Measurements from ENCODE around the gene MLANA.
A peak's percentile ranks its signal among the peaks of the same experiment; 100 is the strongest.

MLANA gene

GRCh38 chr9:5868235-5868634 is 22.5 kb upstream of the MLANA start:
- H3K27ac ChIP-seq (ENCODE audit: poor library complexity, severe bottlenecking), result no peak overlapping the region
- no peaks in the 10 kb centered on the region for H3K4me1 ChIP-seq (ENCODE audit: insufficient read depth, poor library complexity, severe bottlenecking)
- no peaks in the 10 kb centered on the region for H3K27me3 ChIP-seq (ENCODE audit: insufficient read depth, poor library complexity, severe bottlenecking)
- DNase-seq (ENCODE audit: low spot score) (no peak), ATAC-seq (ENCODE audit: low read depth) (no peak)
- H3K36me3 ChIP-seq (ENCODE audit: low read depth), result no peaks in the 10 kb centered on the region
- TF ChIP-seq, protein P1, sequence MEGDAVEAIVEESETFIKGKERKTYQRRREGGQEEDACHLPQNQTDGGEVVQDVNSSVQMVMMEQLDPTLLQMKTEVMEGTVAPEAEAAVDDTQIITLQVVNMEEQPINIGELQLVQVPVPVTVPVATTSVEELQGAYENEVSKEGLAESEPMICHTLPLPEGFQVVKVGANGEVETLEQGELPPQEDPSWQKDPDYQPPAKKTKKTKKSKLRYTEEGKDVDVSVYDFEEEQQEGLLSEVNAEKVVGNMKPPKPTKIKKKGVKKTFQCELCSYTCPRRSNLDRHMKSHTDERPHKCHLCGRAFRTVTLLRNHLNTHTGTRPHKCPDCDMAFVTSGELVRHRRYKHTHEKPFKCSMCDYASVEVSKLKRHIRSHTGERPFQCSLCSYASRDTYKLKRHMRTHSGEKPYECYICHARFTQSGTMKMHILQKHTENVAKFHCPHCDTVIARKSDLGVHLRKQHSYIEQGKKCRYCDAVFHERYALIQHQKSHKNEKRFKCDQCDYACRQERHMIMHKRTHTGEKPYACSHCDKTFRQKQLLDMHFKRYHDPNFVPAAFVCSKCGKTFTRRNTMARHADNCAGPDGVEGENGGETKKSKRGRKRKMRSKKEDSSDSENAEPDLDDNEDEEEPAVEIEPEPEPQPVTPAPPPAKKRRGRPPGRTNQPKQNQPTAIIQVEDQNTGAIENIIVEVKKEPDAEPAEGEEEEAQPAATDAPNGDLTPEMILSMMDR (IDR thresholded peaks at IDR 0.05; ENCODE audit: poor library complexity, severe bottlenecking), result no peak
- no peak overlapping the region for H3K4me3 ChIP-seq (ENCODE audit: severe bottlenecking)
- no peaks in the 10 kb centered on the region for H3K9me3 ChIP-seq (ENCODE audit: severe bottlenecking)

DNA sequence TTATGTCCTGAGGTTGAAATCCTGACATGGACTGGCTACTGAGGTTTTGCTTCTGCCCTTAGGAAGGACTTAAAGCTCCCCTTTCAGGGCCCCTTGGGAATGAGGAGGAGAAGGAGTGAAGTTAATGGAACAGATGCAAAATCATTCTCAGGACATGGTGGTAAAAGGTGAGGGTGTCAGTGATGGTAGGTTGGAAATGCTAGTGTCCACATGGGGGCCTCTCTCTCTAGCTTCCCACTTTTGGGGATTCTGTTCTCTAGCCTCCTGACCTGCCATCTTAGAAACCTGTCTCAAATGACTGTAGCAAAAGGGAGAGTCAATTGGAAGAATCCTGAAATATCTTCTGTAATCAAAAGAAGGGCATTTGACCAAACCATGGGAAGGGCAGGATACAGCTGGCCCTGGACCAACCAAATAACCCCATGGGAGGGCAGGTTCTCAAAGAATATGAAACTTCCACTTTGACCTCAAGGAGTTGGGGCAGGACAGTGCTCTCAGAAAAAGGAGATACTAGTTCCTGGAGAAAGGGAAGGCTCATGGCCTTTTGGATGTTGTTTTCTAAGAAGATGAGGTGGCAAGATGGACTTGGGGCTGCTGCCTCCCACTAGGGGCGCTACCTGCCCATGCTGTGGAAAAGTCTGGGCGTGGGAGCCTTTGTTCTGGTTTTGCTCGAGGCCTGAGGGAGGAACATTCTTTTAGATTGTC is 21.2 kb upstream of the MLANA start:
- no peak overlapping the region for H3K4me3 ChIP-seq (ENCODE audit: severe bottlenecking)
- DNase-seq (ENCODE audit: low spot score) (no peak), ATAC-seq (ENCODE audit: low read depth) (no peak)
- no peak overlapping the region for H3K27ac ChIP-seq (ENCODE audit: poor library complexity, severe bottlenecking)
- H3K4me1 ChIP-seq (ENCODE audit: insufficient read depth, poor library complexity, severe bottlenecking), result no peaks in the 10 kb centered on the region
- no peaks in the 10 kb centered on the region for H3K27me3 ChIP-seq (ENCODE audit: insufficient read depth, poor library complexity, severe bottlenecking)
- no peaks in the 10 kb centered on the region for H3K9me3 ChIP-seq (ENCODE audit: severe bottlenecking)
- TF ChIP-seq, protein P1 (IDR thresholded peaks at IDR 0.05; ENCODE audit: poor library complexity, severe bottlenecking), result peak; percentile 20
- H3K36me3 ChIP-seq (ENCODE audit: low read depth), result no peaks in the 10 kb centered on the region

GRCh38 chr9:5870020-5870339 is 20.7 kb upstream of the MLANA start:
- Histone ChIP-seq H3K27me3 (ENCODE audit: insufficient read depth, poor library complexity, severe bottlenecking) (no peaks in the 10 kb centered on the region), H3K4me3 (ENCODE audit: severe bottlenecking) (no peak overlapping the region), H3K9me3 (ENCODE audit: severe bottlenecking) (no peaks in the 10 kb centered on the region), H3K4me1 (ENCODE audit: insufficient read depth, poor library complexity, severe bottlenecking) (no peaks in the 10 kb centered on the region), H3K27ac (ENCODE audit: poor library complexity, severe bottlenecking) (no peak overlapping the region), H3K36me3 (ENCODE audit: low read depth) (no peaks in the 10 kb centered on the region)
- ATAC-seq (ENCODE audit: low read depth), result no peak
- TF ChIP-seq, protein P1 (IDR thresholded peaks at IDR 0.05; ENCODE audit: poor library complexity, severe bottlenecking), result no peak
- no peak for DNase-seq (ENCODE audit: low spot score)

- Histone ChIP-seq H3K27me3 (ENCODE audit: insufficient read depth, poor library complexity, severe bottlenecking) (no peaks in the 10 kb centered on the region), H3K27ac (ENCODE audit: poor library complexity, severe bottlenecking) (no peak overlapping the region), H3K36me3 (ENCODE audit: low read depth) (no peaks in the 10 kb centered on the region), H3K9me3 (ENCODE audit: severe bottlenecking) (no peaks in the 10 kb centered on the region), H3K4me1 (ENCODE audit: insufficient read depth, poor library complexity, severe bottlenecking) (no peaks in the 10 kb centered on the region), H3K4me3 (ENCODE audit: severe bottlenecking) (no peak overlapping the region)
- TF ChIP-seq, protein P1 (IDR thresholded peaks at IDR 0.05; ENCODE audit: poor library complexity, severe bottlenecking), result no peak
- no peak for DNase-seq (ENCODE audit: low spot score)
- ATAC-seq (ENCODE audit: low read depth), result no peak
Observed at GRCh38 chr9:5870691-5871090, 20.0 kb upstream of the MLANA start.

GRCh38 chr9:5871785-5872184 is 18.9 kb upstream of the MLANA start:
- no peaks in the 10 kb centered on the region for H3K27me3 ChIP-seq (ENCODE audit: insufficient read depth, poor library complexity, severe bottlenecking)
- DNase-seq (ENCODE audit: low spot score), result no peak

More at GRCh38 chr9:5871785-5872184, 18.9 kb upstream of the MLANA start:
- ATAC-seq (ENCODE audit: low read depth), result no peak
- Histone ChIP-seq H3K4me1 (ENCODE audit: insufficient read depth, poor library complexity, severe bottlenecking) (no peaks in the 10 kb centered on the region), H3K4me3 (ENCODE audit: severe bottlenecking) (no peak overlapping the region), H3K27ac (ENCODE audit: poor library complexity, severe bottlenecking) (no peak overlapping the region), H3K9me3 (ENCODE audit: severe bottlenecking) (no peaks in the 10 kb centered on the region), H3K36me3 (ENCODE audit: low read depth) (no peaks in the 10 kb centered on the region)
- TF ChIP-seq, protein P1 (IDR thresholded peaks at IDR 0.05; ENCODE audit: poor library complexity, severe bottlenecking), result no peak

Data from RWPE2 (cell line).